ENCODE measurements around the gene WWC2.

The WWC2 gene

GRCh38 chr4:183352546-183352945 is 253.5 kb downstream of the WWC2 start:
- no peaks in the 10 kb centered on the region for H4K20me1 ChIP-seq (ENCODE audit: control insufficient read depth, insufficient read depth, low read depth, low read length)
- no peaks in the 10 kb centered on the region for H3K79me2 ChIP-seq (ENCODE audit: control insufficient read depth, low read length)
- H3K4me3 ChIP-seq (ENCODE audit: low read length) = no peak overlapping the region
- no peak overlapping the region for H3K27ac ChIP-seq (ENCODE audit: low read depth, low read length)
- no peaks in the 10 kb centered on the region for H3K4me1 ChIP-seq (ENCODE audit: control insufficient read depth, low read length)
- TF ChIP-seq EZH2phosphoT487 (IDR thresholded peaks at IDR 0.05; ENCODE audit: borderline replicate concordance, low read length) (no peak), CTCF (IDR thresholded peaks at IDR 0.05; ENCODE audit: low read depth, low read length, poor library complexity, severe bottlenecking) (no peak)
- H3F3A ChIP-seq (ENCODE audit: control insufficient read depth, insufficient read depth) = no peaks in the 10 kb centered on the region
- H3K36me3 ChIP-seq (ENCODE audit: control insufficient read depth, low read length) = no peaks in the 10 kb centered on the region
- H3K9me2 ChIP-seq (replicated peaks; ENCODE audit: control insufficient read depth, low read length) = no peaks in the 10 kb centered on the region
- no peaks in the 10 kb centered on the region for H3K27me3 ChIP-seq (ENCODE audit: control insufficient read depth, low read length)
- no peaks in the 10 kb centered on the region for H3K9me3 ChIP-seq (ENCODE audit: control insufficient read depth, insufficient read depth, low read length)
- no peak overlapping the region for H3K4me2 ChIP-seq (ENCODE audit: low read length)

GRCh38 chr4:183353557-183353956 is 254.5 kb downstream of the WWC2 start:
- TF ChIP-seq CTCF (IDR thresholded peaks at IDR 0.05; ENCODE audit: low read depth, low read length, poor library complexity, severe bottlenecking) (no peak), EZH2phosphoT487 (IDR thresholded peaks at IDR 0.05; ENCODE audit: borderline replicate concordance, low read length) (no peak)
- H3K27me3 ChIP-seq (ENCODE audit: control insufficient read depth, low read length) = no peaks in the 10 kb centered on the region

GRCh38 chr4:183354219-183354618 is 255.2 kb downstream of the WWC2 start:
- no peak overlapping the region for H3K4me2 ChIP-seq (ENCODE audit: low read length)
- no peak overlapping the region for H3K27ac ChIP-seq (ENCODE audit: low read depth, low read length)
- H3K9me3 ChIP-seq (ENCODE audit: control insufficient read depth, insufficient read depth, low read length) = no peaks in the 10 kb centered on the region
- no peaks in the 10 kb centered on the region for H3K9me2 ChIP-seq (replicated peaks; ENCODE audit: control insufficient read depth, low read length)
- H3K36me3 ChIP-seq (ENCODE audit: control insufficient read depth, low read length) = no peaks in the 10 kb centered on the region
- no peaks in the 10 kb centered on the region for H3K4me1 ChIP-seq (ENCODE audit: control insufficient read depth, low read length)
- H3K27me3 ChIP-seq (ENCODE audit: control insufficient read depth, low read length) = no peaks in the 10 kb centered on the region
- H3K4me3 ChIP-seq (ENCODE audit: low read length) = no peak overlapping the region
- no peak for TF ChIP-seq CTCF (IDR thresholded peaks at IDR 0.05; ENCODE audit: low read depth, low read length, poor library complexity, severe bottlenecking)
- TF ChIP-seq EZH2phosphoT487 (IDR thresholded peaks at IDR 0.05; ENCODE audit: borderline replicate concordance, low read length) = no peak
- no peaks in the 10 kb centered on the region for H3F3A ChIP-seq (ENCODE audit: control insufficient read depth, insufficient read depth)
- no peaks in the 10 kb centered on the region for H3K79me2 ChIP-seq (ENCODE audit: control insufficient read depth, low read length)
- H4K20me1 ChIP-seq (ENCODE audit: control insufficient read depth, insufficient read depth, low read depth, low read length) = no peaks in the 10 kb centered on the region

More at GRCh38 chr4:183353557-183353956, 254.5 kb downstream of the WWC2 start:
- Histone ChIP-seq H4K20me1 (ENCODE audit: control insufficient read depth, insufficient read depth, low read depth, low read length) (no peaks in the 10 kb centered on the region), H3K36me3 (ENCODE audit: control insufficient read depth, low read length) (no peaks in the 10 kb centered on the region), H3K4me3 (ENCODE audit: low read length) (no peak overlapping the region), H3K4me1 (ENCODE audit: control insufficient read depth, low read length) (no peaks in the 10 kb centered on the region), H3F3A (ENCODE audit: control insufficient read depth, insufficient read depth) (no peaks in the 10 kb centered on the region), H3K9me2 (replicated peaks; ENCODE audit: control insufficient read depth, low read length) (no peaks in the 10 kb centered on the region), H3K4me2 (ENCODE audit: low read length) (no peak overlapping the region), H3K9me3 (ENCODE audit: control insufficient read depth, insufficient read depth, low read length) (no peaks in the 10 kb centered on the region), H3K27ac (ENCODE audit: low read depth, low read length) (no peak overlapping the region), H3K79me2 (ENCODE audit: control insufficient read depth, low read length) (no peaks in the 10 kb centered on the region)

GRCh38 chr4:183355405-183355804 is 256.3 kb downstream of the WWC2 start:
- H3F3A ChIP-seq (ENCODE audit: control insufficient read depth, insufficient read depth) = no peaks in the 10 kb centered on the region
- H3K36me3 ChIP-seq (ENCODE audit: control insufficient read depth, low read length) = no peaks in the 10 kb centered on the region
- no peak overlapping the region for H3K4me2 ChIP-seq (ENCODE audit: low read length)
- no peaks in the 10 kb centered on the region for H4K20me1 ChIP-seq (ENCODE audit: control insufficient read depth, insufficient read depth, low read depth, low read length)
- no peaks in the 10 kb centered on the region for H3K9me3 ChIP-seq (ENCODE audit: control insufficient read depth, insufficient read depth, low read length)
- TF ChIP-seq EZH2phosphoT487 (IDR thresholded peaks at IDR 0.05; ENCODE audit: borderline replicate concordance, low read length) = no peak
- TF ChIP-seq CTCF (IDR thresholded peaks at IDR 0.05; ENCODE audit: low read depth, low read length, poor library complexity, severe bottlenecking) = no peak
- H3K4me1 ChIP-seq (ENCODE audit: control insufficient read depth, low read length) = no peaks in the 10 kb centered on the region
- H3K79me2 ChIP-seq (ENCODE audit: control insufficient read depth, low read length) = no peaks in the 10 kb centered on the region
- no peak overlapping the region for H3K4me3 ChIP-seq (ENCODE audit: low read length)
- no peaks in the 10 kb centered on the region for H3K9me2 ChIP-seq (replicated peaks; ENCODE audit: control insufficient read depth, low read length)
- H3K27me3 ChIP-seq (ENCODE audit: control insufficient read depth, low read length) = no peaks in the 10 kb centered on the region
- H3K27ac ChIP-seq (ENCODE audit: low read depth, low read length) = no peak overlapping the region

Measured in DOHH2 (cell line).